Medulla oblongata (tissue), 1 donor: Measurements from ENCODE around the gene MYADML2.

Experiments
- DNase-seq: peaks from one replicate; pipeline ENCODE4 v3.0.0-alpha.2; 2015; ENCODE audit errors: extremely low spot score

MYADML2 gene

DNA sequence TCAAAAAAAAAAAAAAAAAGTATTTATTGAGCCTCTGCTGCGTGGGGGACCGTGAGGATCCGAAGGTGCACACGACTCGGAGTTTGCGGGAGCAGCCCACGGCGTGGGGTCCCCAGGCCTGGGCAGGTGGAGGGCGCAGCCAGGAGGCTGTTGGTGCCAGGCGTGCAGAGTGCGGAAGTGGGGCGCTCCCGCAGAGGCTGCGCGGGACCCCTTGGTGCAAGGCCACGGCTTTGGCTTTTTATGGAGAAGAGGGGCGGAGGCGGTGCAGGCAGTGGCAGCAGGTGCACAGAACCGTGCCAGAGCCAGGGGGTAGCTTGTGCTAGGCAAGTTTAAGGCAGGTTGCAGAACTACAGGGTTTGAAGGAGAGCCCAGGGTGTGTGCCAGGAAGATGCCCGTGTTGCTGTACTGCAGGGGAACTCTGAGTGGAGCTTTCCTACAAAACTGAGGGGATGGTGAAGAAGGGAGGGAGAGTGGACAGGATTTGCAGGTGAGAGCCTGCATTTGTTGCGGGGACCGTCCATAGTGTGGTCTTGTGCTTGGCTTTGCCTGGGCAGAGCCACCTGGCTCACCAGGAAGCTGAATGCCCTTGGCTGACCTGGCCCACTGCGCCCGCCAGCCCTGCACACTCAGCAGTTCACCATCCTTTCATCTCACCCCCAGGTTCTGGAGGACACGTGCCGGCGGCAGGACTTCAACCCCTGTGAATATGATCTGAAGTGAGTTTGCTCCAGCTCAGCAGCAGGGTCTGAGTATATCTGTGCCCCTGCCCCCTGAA is 31.7 kb upstream of the MYADML2 start:
- DNase-seq: no peak

DNA sequence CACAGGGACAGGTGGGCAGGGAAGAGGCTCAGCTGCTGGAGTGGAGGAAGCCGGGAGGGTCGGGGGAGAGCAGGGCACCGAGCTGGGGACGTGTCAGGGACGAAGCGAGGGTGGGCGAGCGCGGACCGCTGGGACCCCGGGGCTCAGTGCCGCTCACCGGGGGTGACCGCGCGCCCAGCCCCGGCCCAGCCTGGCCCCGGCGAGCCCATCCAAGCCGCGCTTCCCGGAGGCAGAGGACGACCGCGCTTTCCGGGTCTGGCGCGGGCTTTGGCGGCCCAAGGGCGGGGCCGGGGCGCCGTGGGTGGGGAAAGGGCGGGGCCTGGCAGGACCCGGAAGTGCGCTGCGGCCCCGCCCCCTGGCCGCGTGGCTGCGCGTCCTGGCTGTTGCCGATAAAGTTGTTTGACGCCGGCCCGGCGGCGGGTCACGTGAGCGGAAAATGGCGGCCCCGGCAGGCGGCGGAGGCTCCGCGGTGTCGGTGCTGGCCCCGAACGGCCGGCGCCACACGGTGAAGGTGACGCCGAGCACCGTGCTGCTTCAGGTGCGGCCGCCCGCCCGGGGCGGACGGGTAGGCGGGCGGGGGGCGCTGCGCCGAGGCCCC is 30.3 kb upstream of the MYADML2 start, which contains the start of gene ASPSCR1:
ASPSCR1 (plus strand) TSS at position 419 of the 598 bp plus-strand sequence; CDS start at position 437, 18 bp downstream.
- peak; percentile 90 for DNase-seq

DNA sequence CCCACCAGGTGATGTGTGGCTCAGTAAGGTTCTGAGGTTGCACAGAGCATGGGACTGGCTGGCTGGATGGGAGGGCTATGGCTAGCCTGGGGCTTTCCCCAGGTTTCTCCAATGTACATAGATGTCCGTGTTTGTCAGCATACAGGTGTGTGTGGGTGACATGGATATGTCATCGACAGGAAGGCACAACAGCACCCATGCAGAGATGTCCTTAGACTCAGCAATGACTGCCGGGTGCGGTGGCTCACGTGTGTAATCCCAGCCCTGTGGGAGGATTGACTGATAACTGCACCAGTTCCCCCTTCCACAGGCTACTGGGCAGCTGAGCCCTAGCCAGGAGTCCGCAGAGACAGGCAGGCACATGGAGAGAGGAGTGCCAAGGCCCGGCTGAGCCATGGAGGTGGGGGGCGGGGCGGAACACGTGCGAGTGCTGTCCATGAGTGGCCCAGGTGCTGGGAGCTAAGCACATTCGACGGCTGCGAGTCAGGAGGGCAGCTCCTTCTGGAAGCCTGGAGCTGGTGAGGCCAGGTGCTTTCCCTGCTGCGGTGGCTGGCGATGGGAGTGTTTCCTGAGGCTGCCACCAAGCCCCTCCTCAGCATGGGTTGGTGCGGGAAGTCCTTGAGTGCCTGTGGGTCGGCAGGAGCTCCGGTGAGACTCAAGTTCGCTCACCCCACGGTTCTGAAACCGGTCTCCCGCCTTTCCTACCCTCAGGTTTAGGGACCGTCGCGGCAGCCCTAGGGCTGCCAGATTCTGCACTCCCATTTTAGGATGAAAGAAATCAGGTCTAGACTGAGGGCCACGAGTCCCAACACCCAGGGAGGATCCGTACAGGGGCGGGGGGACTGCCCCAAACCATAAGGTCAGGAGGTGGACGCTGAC is 29.5 kb upstream of the MYADML2 start:
- peak; percentile 11 for DNase-seq

DNA sequence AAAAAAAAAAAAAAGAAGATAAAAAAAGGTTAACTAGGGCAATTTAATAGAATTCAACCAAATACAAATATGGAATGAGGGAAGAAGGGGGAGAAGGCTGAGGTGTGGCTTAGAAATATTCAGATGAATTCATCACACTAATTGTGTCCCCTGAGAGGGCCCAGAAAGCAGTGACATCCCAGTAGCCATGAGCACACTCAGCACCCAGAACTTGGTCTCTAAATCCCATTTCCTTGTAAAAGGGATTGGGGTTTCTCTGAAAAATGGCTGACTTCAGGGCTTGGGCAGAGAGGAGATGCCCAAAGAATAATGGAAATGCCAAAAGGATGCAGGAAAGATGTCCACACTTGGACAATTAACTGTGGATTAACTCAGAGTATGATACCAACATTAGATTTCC is 26.4 kb upstream of the MYADML2 start:
- DNase-seq: no peak

DNA sequence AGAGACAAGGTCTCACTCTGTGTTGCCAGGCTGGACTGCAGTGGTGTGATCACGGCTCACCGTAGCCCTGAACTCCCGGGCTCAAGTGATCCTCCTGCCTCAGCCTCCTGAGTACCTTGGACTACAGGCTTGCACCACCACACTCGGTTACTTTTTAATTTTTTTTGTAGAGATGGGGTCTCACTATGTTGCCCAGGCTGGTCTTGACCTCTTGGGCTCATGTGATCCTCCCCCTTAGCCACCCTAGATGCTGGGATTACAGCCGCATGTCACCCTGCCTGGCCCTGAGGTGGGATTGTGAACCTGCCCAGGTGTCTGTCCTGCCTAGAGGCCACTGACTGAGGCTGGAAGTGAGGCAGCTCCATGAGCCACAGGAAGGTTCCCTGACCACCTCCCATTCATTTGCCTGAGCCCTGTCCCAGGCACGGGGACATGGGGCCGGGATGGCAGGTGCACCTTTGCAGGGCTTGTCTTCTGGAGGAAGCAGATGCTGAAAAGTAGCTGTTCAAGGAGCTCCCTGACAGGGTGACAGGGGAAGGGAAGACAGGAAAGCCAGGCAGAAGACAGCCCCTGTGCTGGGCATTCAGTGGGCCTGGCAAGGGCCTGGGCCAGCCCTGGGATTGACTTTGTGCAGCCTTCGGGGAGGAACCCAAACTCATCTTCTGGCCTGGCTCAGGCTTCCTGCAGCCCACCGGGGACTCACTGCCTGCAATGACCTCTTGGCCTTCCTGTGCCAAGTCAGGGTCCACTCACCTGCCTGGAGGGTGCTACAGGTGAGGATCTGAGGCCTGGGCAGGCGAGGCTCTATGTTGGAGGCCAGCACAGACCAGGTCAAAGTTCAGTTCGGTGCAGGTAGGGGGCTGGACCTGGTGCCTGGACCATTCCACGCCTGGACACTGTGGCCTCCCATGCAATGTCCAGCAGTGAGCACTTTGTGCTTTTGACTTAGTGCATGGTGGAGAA is 22.1 kb upstream of the MYADML2 start:
- DNase-seq: no peak

DNA sequence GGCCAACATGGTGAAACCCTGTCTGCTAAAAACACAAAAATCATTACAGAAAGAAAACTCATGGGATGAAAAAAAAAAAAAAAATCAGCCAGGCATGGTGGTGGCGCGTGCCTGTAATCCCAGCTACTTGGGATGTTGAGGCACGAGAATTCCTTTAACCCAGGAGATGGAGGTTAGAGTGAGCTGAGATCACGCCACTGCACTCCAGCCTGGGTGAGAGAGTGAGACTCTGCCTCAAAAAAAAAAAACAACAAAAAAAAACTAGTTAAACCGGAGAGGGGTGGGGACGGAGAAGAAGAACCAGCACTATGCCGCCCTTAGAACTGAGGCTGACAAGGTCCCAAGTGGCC is 21.3 kb upstream of the MYADML2 start:
- no peak for DNase-seq

DNA sequence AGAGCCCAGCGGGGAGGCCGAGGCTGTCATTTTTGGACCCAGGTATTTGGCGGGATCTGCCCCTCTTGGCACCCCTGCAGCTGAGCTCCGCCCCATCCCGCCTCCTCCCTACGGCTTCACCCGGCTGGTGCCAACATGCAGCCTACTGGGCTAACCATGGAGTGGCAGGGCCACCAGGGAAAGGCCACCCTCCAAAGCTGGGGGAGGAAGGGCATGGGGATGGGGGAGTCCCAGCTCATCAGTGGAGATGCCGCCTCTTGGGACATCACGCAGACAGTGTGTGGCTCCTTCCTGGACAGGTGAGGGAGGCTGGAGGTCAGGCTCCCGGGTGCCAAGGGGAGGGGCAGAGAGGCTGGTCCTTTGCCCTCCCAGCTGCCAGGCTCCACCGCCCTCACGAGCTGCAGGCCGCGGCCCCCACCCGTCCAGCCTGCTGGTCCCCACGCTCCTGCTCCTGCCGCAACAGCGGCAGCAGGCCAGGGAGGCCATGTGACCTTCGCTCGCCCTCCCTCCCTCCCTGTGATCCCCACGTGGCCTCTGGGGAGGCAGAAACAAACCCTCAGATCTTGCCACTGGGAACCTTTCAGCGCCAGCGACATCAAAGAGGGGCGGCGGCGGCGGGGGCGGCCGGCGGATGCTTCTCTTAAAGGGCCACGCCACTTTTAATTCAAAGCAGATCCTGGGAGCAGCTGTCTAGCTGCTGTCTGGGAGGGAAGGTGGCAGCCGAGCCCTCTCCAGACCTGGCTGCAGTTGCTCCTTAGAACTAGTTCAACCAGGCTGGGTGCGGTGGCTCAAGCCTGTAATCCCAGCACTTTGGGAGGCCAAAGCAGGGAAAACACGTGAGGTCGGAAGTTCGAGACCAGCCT is 20.7 kb upstream of the MYADML2 start:
- DNase-seq: peak; percentile 93

DNA sequence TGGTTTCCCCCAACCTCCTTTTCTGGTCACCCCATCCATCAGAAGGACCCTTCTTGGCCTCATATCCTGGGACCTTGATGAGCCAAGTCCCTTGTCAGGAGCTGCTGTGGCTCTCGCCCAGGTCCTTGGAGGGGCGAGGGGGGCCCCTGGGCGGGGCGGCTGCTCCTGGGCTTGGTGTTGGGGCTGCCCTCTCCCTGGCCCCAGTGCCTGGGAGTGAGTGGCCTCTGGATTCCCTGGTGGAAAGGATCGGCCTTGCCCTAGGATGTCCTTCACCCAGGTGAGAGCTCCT is 20.2 kb upstream of the MYADML2 start:
- no peak for DNase-seq

DNA sequence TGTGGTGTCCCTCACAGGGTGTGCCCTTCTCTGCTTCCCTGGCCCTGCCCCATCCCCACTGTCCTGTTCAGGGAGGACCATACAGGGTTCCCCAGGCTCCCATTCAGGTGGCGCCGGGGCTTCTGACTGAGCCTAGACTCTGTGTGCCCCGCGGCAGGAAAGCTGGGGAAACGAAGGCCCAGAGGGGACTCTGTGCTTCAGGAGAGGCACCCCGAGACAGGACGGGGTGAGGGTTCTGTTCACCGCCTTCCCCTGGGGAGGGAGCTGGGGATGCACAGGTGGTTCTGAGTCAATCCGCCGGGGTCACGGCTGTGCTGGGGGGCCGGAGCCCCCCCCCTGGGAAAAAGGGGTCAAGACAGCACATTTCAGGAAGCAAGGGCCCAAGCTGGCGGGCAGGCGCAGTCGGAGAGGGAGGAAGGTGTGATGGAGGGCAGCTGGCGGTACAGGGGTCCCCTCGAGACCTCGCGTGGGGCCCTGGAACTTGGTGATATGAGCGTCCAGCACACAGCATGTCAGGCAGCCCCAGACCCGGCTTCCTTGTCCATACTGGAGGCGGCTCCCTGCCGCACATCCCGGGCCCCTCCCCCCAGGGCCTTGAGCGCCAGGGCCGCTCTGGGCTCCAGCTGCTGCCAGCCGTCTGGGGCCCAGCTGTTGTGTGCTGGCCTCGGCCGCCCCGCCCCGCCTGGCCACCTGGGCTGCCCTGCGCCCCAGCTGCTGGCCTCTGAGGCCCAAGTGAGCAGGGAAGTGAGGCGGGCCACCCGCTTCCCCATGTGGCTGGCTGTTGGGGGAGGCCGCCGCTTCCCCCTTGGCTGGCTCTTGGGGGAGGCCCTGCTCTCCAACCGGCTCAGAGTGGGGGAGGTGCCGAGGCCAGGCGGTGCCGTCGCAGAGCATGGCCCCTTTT is 19.6 kb upstream of the MYADML2 start:
- DNase-seq: peak; percentile 53

DNA sequence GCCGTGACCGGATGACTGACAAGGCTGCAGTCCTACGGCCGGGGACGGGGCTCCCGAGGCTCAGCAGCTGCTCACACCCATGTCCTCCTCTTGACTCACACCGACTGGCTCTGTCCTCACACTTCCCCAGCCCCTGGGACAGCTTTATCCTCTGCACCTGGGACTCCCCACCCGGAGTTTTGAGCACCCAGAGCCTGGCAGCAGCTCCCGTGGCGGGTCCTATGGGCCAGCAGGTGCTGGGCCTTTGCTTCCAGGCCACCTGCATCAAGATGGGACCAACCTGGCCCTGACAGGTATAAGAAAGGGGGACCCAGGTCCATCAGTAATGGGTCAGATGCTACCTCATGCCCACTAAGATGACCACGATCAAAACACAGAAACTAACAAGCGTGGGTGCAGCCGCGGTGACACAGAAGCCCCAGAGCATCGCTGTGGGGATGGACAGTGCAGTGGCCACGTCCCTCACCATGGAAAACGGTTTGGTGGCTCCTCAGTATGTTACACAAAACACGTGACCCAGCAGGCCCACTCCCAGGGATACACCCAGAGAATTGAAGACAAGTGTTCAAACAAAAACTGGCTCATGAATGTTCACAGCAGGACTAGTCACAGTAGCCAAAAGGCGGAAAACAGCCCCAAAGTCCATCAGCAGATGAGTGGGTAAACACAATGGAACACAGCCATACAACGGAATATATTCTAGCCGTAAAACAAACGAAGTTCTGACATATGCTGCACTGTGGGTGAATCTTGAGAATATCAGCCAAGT is 17.2 kb upstream of the MYADML2 start:
- no peak for DNase-seq

DNA sequence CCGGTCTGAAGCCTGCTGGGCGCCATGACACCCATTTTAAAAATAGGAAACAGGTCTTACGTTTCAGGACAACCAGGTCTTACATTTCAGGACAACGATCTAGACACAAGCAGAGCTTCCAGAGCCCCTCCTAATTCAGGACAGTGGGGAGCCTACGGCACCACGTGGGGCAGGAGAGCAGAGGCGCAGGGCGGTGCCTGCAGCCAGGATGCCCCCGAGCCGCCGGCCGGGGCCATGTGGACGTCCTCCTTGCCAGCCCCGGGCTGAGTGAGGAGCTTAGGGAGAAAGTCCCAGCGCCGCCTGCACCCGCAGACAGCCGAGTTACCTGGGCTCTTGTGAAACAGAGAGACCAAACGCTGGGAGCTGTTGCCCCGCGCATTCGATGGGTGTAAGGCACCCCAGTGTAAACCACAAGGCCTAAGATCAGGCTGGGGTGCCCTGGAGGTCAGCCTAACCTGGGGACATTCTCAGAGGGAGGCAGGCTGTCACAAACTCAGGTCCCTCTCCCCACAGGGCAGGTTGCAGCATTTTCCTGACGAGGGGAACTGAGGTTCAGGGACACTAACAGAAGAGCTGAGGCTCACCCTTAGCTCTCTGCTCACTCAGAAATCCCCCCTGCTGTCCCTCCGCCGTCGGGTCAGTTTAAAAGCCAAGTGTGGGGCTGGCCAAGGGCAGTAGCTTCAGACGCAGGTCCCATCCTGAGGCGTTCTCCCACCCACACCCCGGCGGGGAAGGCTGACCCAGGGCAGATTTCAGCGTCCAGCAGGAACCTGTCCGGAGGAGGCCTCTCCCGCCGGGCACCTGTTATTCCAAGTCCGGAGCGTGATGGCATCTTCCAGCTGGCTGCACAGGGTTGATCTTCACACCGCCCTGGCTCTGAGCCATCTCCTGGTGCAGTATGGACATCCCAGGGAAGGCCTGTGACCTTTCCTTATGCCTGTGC is 15.7 kb upstream of the MYADML2 start:
- DNase-seq: no peak

DNA sequence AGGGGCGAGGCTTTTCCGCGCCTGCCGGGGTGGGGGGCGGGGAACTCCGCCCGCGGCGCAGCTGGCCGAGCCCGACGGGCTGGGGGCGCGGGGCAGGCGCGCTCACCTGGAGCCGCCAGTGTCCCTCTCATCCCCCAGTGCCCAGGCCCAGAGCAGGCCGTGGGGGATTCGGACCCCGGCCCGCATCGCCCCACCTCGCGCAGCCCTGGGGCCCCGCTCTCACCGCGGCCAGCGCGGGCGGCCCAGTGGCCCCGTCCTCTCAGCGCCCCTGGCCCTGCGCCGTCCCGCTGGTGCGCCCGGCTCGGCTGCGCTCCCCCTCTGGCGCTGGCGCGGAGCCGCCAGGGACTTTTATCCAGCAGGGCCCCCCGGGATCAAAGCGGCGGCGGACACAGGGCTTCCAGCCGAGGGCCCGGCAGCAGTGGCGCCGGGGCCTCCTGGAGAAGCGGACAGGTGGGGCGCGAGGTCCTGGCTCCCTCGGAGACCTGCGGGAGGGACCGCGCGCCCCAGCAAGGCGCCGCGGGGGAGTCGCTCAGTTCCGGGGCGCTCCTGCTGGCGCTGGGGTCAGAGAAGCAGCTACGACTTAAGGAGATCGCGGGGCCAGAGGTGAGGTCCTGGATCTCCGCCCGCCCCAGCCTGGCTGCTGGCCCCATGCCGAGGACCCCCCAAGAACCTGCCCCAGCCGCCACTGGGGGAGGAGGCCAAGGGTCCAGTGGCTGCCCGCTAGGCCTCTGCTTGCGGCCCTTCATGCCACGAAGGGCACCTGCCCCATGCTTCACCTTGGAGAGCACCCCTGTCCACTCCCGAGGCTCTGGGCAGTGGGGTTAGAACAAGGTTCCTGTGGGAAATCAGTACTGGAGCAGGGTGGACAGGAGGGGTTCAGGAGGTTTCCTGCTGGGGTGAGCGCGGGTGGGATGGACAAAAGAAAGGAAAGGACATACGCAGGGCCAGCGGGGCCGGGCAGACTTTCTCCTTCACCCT is 14.8 kb upstream of the MYADML2 start:
- no peak for DNase-seq

DNA sequence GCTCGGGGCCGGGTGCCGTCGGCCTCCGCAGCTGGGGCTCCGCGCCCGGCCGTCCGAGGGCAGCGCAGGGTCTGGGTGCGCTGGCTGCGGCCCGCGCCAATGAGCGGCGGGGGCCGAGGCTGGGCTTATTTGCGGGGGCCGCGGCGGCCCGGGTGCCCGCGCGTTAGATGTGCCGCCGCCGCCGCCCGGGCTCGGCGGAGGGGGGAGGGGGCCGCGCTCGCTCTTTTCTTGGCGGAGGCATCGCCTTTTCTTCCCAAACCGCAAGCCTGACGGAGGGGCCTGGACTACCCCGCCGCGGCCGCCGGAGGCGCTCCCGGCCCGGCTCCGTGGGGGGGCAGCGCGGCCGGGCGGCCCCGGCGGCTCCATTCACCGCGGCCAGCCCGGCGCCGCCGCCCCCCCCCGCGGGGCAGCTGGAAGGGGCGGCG is 14.1 kb upstream of the MYADML2 start, which contains the start of gene NOTUM:
NOTUM (minus strand) TSS at position 101 of the 425 bp plus-strand sequence. CDS start 278 bp downstream, outside the sequence.
- no peak for DNase-seq

DNA sequence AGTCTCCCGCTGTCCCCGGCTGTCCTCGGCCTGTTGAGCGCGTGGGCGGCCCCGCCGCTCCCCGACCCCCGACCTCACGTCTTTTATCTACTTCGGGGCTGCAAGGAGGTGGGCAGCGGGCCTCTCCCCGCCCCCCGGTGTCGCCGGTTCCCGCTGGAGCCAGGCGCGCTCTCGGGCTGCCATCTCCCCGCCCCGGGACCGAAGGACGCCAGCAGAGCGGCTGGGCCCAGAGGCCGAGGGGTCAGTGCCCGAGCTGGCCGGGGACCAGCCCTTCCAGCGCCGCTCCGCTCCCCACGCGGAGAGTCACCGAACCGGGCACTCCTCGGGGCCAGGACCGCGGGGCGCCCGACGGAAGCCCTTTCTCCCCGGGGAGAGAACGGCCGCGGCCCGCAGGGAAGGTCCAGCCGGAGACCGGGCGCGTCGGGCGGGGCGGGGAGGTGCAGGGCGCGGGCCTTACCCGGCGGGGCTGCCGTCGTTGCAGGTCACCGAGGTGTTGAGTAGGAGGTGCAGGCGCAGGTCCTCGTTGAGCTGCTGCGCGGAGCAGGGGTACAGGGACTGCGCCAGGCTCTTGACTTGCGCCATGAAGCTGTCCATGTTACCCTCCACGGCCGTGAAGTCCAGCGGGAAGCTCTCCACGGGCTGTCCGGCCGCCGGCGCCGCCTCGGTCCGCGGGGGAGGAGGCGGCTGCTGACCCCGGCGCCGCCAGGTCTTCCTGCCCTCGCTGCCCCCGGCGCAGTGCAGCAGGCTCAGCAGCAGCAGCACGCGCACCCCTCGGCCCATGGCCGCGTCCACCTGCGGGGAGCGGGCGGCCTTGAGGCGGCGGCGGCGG is 13.3 kb upstream of the MYADML2 start:
- no peak for DNase-seq

DNA sequence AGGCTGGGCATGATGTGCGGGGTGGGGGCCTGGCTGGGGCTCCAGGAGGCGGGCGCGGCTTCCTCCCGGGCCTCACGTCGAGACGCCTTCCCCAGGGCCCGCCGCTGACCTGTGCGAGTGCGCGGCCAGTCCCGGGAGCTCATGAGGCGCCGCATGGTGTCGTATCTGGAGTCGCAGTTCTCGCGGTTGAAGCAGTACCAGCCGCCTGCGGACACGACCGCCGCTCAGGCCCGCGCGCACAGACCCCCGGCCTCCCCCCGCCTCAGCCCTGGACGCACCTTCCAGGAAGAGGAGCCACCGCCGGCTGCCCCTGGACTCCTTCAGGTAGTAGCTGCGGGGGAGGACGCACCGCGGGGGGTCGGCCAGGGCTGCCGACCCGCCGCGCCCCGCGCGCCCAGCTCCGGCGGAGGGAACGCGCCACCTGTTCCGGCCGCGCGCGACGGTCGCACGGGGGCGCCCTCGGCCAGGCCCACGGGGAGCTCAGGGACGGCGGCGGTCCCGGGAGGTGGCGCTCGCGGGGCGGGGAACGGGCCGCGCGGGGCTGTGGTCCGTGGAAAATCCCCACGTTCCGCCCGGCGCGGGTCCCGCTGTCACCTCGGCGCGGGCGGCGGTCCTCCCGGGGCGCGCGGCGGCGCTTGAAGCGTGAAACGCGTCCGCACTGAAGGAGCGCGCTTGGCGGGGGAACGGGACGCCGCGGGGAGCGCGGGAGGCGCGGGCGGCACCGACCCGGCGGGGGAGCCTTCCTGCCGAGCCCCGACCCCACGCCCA is 12.5 kb upstream of the MYADML2 start:
- DNase-seq: peak; percentile 69
